DMS114 treated with DMSO at 0.1 percent for 48 hours (cell line): Measurements from ENCODE around the gene JPH4.
A peak's percentile ranks its signal among the peaks of the same experiment; 100 is the strongest.

ENCODE experiments used
- DNase-seq: peaks from one replicate; lab custom pipeline; 2025; ENCODE audit not compliant: unreplicated experiment; lab: John Stamatoyannopoulos, UW

The JPH4 gene

DNA sequence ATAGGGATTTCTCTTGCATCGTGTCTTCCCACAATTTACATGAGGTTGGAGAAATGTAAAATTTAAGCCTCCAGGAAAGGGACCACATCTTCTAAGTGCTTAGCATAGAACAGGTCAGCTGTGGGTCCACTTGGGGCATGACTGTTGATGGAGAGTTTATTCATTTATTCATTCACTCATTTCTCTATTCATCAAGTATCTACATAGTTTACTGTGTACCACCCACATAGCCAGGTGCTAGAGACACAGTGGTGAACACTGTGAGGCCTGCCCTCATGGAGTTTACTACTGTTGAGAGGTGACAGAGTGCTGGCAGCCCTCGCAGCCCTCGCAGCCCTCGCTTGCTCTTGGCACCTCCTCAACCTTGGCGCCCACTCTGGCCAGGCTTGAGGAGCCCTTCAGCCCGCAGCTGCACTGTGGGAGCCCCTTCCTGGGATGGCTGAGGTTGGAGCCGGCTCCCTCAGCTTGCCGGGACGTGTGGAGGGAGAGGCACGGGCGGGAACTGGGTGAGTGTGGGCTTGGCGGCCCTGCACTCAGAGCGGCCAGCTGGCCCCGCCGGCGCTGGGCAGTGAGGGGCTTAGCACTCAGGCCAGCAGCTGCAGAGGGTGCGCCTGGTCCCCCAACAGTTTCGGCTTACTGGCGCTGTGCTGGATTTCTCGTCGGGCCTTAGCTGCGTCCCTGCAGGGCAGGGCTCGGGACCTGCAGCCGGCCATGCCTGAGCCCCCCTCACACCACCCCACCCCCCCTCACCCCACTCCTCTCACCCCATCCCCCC lies 1.7 kb upstream of the JPH4 start:
- DNase-seq, result no peak

DNA sequence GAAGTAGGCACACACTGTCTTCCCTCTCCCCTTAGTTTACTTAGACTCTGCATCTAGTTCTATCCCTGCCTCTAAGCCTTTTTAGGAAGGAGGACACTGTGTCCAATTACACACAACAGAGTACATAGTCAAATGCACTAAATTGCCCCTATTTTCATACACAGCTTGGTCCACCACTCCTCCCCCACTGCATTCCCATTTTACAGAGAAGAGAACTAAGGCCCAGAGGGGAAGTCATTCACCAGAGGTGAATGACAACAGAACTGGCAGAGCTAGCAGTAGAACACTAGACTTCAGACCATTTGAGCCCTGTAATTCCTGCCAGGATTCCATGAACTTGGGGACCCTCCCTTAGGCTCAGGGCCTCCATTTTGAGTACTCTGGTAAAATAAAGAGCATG lies 1.1 kb upstream of the JPH4 start:
- no peak for DNase-seq

DNA sequence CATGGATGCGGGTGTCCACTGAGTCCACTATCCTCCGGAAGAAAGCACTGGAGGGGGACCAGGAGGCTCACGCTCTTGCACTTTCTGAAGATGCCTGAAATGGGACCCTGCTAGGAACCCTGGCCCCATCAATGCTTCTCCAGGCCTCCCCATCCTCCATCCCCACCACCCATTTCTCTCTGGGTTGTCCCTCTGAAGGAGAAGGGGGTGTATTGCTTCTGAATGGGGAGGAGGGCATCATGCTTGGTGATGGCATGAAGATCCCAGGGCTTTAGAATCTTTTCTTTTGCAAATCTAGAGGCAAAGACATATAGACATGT lies 681 bp upstream of the JPH4 start:
- DNase-seq, result no peak

DNA sequence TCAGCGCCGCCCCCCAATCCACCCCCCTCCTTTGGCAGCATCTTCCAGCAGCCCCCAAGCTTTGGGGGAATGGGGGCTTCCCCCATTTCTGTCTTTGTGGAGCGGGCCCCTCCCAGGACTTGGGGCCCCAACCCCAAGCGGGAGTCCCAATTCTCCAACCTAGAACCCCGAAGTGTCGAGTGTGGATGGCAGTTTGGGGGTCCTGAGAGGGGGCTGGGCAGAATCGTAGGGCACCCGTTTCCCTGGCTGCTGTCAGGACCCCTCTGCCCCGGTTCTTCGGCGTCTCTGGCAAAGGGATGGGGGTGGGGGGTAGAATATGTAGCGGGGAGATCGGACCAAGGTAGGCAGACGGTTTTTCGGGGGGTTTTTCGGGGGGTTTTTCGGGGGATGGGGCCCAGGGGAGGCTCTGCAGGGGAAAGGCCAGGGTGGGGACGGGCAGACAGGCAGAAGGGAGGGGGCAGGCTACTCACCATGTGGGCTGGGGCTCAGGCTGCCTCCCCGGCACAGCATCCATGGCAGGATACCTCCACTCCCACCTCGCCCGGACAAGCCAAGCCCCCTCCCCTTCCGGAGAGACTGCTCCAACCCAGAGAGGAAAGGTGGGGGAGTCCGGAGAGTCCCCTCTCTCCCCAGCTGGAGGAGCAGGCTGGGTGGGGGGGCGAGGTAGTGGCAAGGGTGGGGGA lies 739 bp downstream of the JPH4 start:
- DNase-seq, result no peak

DNA sequence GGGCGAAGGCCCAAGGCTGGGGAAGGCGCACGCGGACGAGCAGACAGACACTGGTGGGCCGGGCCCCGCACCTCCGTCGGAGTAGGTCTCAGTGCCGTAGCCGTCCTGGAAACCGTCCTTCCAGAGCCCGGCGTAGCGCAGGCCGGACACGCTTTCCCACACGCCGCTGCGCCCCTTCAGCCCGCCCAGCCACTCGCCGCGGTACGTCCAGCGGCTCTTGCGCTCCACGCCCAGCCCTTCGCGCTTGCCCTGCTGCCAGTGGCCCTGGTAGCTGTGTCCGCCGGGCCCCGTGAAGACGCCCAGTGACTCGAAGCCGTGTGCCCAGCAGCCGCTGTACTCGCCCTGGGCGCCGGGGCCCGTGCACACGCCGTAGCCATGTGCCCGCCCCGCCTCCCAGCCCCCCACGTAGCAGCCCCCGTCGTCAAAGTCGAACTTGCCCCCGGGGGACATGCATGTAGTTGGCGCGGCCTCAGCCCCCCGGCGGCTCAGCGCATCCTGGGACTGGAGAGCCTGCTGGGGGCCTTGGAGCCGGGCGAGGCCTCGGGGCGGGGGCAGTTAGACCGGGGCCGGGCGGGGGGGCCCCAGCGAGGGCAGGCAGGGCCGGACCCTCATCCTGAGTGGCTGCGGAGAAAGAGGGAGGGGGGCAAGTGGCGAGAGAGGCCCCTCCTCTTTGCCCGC lies 1.4 kb downstream of the JPH4 start:
- DNase-seq, result no peak

DNA sequence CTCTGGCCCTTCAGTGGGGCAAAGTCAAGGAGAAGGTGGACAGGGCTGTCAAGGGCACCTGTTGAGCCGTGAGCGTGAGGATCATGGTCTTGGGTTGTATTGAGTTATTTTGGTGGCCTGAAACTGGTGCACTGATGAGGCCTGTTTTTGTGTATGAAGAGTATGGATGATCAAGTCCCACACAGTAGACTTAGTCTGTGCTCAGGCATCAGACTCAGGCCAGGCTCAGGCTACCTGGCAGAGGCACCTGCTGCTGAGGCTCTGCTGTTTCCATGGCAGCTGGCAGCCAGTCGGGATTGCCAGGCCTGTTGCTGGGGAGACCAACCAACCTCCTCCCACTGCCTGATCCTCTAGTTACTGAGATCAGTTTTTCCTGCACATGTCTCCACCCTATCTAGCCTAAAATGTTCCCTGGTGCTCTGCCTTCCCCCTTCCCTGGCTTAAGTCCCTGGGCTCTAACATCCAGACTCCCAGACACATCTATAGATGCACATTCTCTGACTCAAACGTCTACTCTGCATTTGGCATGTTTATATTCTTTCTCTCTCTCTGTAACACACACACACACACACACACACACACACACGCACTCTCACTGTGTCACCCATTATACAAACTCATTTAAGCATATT lies 5.1 kb downstream of the JPH4 start:
- no peak for DNase-seq

DNA sequence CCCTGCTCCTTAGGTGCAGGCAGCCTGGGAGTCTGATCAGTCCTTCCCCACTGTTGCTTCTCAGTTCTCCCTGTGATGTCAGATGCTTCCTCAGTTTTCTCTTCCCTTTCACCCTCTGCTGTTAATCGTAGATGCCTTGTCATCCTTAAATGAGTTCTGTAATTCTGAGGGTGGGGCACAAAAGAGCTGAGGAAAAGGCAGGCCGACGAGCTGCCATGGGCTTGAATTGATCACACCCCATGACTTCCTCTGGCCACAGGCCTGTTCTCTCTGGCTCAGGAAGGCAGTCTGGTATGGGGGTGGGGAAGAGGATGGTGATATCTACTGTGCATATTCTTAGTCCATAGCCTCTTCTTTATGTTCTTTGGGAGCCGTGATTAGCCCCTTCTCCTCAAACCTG lies 5.8 kb downstream of the JPH4 start:
- no peak for DNase-seq

DNA sequence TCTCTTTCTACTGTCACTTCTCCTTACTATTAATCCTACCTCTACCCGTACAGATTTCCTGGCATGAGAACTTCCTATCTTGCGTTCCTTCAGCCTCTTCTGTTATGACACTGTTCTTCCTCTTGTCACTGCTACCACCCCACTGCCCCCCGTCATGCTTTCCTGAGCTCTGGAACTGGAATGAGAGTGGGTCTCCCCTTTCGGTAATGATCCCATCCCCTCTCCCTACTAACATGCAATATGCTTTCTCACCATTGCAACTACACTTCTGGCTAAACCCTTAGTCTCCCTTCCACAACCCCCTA lies 6.1 kb downstream of the JPH4 start:
- no peak for DNase-seq

DNA sequence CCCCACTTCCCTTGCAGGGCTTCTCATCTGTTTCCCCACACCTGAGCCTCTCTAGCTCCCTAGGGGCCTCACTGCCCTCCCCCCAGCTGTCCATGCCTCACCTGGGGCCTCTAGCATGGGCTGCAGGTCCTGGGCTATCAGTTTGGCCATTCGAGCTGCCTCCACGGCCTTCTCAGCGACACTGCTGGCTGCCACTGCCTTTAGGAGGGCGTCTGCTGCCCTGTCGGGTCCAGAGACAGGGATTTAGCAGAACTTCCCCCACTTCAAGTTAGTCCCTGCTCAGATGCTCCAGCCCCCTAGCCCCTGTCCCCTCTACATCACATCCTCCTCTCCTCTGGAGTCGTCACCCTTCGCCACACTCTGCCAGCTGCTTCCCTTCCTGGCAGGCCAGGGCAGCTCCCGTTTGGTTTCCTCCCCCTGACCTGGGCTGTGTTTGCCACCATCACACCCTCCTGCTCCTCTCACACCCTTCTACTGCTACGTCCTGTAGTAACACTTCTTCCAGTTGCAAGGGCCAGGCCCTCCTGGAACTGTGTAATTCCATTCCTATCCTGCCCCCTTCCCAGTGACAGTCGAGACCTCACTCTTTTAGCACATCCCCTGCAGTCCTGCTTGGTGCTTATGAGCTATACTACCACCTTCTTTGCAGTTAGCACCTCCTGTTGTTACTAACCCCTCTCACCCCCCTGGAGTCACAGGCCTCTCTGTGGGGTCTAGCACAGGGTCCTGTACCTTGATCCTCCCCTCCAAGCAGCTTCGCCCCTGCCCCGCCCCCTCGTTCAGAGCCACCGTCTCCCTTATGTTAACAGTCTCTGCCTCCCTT lies 6.7 kb downstream of the JPH4 start:
- DNase-seq, result no peak

DNA sequence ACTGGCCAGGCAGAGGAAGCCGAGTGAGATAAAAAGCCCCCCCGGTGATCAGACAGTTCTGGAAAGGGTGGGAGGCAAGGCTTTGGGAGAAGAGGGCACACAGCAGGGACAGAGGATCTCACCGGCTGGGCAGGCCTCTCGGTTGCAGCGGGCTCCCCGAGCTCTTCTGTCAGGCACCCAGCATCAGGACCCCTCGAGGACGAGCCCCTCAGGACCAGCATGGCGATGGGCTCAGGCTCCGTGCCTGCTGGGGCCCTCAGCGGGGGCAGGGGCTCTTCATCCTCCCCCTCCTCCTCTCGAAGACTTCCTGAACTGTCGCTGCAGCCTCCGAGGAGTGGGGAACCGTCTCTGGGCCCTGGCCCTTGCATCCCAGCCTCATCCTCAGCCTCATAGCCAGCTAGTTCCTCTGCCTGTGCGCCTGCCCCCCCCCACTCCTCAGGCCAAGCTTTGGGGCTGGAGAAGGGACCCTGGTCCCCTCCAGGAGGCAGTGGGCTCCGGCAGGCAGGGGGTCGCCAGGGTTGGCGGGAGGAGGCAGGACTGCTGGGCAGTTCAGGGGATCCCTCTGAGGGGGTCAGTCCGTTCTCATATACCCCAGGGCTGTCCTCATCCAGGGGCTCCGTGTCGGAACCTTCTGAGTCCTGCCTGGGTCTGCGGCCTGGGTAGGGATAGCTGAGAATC lies 7.6 kb downstream of the JPH4 start:
- DNase-seq, result no peak

DNA sequence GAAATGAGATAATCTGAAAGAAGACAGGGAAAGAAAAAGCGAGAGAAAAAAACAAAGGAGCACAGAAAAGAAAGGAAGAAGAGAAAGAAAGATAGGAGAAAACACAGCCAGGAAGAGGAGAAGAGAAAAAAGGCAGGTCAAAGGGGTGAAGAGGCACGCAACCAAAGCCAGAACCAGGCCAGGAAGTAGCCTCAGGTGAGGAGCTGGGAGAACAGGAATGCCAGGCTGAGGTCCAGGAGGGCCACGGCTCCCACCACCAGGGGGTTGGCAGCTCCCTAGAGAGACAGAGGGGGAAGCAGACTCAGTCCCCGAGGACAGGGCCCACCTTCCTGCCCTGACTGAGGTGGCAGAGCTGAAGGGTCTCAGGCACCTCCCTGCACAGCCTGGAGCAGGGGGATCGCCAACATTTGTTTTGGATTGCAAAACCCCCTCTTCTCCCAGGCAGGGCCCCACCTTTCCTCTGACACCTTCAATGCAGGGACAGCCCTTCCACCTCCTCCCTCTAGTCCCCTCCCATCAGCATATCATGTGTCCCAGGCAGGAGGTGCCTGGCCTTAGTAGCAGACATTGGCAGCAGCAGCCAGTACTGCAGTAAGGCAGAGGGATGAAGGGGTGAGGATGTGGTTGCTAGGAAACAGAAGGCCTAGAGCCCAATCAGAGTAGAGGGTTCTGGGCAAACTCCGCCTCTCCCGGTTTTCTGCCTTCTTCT lies 9.0 kb downstream of the JPH4 start:
- DNase-seq, result peak; percentile 17

DNA sequence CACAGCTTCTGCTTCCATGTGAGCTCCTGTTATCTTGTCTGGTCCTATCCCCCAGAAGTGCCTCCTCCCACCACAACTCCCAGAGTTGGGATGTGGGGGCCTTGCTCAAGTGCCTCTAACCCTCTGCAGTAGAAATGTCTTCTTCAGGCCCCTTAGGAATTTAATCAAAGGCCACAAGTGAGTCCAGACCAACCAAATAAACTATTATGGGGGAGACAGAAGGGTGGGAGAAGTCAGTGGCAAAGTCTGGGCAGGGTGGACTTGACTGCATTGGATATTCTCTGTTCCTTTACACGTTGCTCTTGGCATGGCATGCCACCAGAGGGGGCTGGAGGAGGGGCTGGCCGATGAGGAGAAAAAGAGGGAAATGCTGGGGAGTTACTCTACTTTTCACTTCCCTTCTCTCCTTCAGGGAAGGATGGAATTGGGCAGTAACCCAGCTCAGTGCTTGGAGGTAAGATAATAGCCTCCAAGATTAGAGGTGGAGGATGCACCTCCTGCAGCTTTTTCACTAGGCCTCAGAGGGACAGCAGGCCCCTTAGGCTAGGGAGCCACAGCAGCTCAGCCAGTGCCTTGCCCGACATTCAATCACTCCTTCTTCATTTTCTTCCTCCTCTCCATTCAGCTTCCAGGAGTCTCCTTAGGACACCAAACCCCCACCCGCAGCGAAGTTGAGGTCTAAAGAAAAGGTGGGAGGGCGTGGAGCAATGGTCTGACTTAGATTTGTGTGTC lies 9.8 kb downstream of the JPH4 start:
- DNase-seq, result no peak

DNA sequence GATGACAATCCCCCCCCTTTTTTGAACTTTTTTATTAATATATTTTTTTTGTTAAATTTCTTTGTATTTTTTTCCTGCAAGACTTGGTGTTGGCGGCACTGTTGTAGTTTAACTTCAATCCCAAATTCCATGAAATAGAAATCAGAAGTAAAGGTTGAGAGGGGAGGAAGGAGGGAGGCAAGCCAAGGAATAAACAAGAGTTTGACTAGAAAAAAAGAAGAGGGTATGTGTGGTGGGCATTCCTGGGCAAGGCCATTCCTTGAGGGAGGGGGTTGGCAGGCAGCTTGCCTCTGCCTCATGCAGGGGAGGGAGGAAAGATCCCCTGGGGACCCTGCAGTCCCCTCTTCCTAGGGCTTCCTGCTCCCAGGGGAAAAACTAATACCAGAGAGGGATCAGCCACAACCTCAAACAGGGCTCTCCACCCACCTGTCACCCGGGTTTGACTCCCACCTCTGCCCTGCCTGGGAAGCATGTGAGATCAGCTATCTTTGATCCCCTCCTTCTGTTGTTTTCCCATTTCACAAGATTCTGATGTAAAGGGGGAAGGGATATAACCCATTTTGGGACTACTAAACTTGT lies 10.5 kb downstream of the JPH4 start:
- no peak for DNase-seq

DNA sequence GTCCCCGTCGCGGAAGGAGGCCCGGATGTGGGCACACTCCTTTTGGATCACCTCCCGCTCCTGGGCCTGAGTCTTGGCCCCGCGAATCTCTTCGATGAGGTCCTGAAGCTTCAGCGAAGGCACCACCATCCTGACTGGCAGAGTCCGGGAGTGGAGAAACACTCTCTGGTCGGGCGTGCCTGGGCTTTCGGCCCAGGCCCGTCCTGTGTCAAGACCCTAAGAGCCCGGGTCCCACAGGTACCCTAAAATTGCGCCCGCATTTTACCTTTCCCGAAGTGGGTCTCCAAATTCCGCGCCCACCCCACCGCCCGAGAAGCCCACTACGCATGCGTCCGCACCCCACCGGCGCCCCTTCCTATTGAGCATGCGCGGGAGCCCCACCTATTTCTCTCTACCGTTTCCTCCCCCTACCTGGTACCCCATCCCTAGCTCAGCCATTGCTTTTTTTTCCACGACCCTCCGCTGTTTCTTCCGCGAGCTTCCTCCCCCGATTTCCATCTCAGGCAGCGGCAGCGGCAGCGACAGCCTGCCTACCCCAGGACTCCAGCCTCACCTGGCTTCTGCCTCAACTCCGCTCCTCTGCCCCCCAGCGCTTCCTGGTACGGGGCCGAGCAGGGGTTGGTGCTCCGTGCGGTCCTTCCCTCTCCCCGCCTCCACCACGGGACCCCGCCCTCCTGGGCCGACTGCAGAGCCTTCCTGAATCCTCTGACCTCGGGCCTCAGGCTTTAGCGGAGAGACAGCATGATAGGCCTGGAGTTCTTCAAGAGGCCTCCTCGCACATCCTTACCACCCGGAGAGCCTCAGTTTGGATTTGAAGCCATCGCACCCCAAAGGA lies 11.2 kb downstream of the JPH4 start, which contains the start of gene AP1G2:
Gene AP1G2 (minus strand): TSS at position 606 of the 835 bp plus-strand sequence. CDS start 477 bp downstream, at position 129.
- peak; percentile 18 for DNase-seq

DNA sequence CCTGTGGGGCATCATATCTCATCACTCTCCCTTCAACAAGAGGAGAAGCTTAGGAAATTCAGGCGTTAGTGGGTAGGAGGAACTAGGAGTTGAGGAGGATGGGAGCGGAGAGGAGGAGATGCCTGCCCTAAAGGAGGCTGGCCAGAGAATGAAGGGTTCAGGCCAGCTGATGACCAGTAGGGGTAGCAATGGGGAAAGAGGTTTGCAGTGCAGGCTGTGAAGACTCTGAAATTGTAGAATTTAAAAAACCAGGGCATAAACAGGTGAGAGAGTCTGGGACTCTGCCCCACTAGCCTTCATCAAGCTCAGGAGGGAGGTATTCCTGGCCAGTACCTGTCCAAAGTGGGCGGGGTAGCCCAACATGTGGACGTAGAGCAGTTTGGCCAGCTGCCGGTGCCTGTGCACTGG lies 11.8 kb downstream of the JPH4 start:
- DNase-seq, result no peak

DNA sequence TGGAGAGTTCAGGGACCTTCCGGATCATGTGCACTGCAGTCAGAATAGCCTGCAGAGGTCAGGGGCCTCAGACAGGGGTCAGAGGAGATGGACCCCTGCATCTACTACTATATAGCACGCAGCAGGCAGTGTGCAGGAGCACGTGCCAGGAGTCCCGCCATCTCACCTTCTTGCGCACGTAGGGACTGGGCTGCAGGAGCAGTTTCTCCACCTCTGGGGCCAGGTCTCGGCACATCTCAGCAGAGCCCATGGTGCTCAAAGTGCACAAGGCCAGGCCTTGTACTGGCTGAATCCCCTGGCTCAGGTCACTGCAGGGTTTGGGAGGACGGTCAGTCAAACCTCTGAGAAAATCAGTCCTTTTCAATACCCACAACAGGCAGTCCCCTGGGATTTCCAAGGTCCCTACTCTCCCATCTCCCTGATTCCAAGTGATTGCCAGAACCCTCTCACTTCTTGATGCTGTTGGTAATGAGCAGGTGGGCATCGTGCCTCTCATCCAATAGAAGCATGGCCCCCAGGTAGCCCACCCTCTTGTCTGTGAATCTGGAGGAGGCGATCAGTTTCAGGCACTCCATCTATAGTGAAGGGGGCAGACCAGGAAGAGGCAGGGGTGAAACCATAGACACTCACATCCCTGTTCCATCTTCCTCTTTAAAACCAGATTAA lies 12.3 kb downstream of the JPH4 start:
- no peak for DNase-seq

DNA sequence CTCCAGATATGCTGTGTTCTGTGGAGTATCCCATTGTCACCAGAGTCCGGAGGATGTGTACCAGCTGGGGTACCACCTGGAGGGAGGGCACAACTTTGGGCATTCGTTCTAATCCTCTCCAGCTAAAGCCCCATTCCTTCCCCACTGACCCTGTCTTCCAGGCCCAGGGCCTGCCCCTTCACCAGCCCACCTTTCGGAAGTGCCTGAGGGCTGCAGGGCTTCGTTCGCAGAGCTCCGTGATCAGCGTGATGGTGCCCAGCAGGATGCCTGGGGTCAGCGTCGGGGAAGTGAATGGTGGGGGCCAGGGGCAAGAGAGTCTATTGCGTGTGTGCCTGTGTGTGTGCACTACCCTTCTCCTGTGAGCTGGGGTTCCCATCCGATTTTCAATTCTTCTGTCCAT lies 13.0 kb downstream of the JPH4 start:
- DNase-seq, result no peak
